Measurements from ENCODE around the gene TMEM196.
A peak's percentile ranks its signal among the peaks of the same experiment; 100 is the strongest.

The TMEM196 gene
- 0 reads per million in 4 experiments for total RNA-seq

GRCh38 chr7:19772841-19773760 is at the start of gene TMEM196:
TMEM196 (minus strand) TSS chr7:19773617; CDS start chr7:19772696, 921 bp downstream.
- no peak for DNase-seq

- no peak for DNase-seq
These were observed 42.7 kb upstream of the TMEM196 start for GRCh38 chr7:19816128-19816527.

GRCh38 chr7:19815546-19815945 is 42.1 kb upstream of the TMEM196 start:
- DNase-seq = no peak

DNA sequence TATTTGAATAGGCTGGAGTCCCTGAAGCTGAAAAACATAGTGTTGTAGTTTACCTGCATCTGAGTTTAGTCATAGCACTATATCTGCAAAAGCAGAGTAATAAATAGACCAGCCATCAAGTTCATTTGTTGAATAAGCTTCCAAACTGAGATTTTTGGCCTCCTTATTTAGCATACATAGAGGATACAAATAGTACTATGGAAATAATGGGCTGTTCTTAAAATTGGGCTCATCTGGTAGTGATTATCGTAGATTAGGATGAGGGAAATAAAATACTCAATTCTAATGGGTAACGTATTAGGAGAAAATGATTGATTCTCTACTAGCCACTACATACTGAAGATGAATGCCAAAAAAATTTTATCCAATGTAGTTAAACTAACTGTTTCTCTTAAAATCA is 41.4 kb upstream of the TMEM196 start:
- no peak for DNase-seq

DNA sequence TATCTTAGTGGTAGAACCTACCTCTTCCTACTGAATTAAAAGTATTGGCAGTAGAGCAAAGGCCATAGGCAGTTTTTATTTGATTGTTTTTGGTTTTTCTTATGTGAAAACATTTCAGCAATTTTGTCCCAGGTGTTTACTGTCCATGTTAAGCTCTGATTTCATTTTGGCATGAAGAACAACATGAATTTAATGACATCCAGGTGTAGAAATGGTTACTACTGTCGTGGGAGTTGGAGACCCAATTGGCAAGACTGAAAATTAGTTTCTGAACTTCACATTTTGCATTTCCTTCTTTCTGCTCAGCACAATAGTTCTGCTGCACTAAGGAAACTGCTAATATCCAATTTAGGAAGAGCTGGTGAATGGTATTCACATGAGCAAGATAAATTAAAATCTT is 38.0 kb upstream of the TMEM196 start:
- DNase-seq = no peak

GRCh38 chr7:19798986-19799385 is 25.6 kb upstream of the TMEM196 start:
- no peak for DNase-seq

GRCh38 chr7:19783541-19783940 is 10.1 kb upstream of the TMEM196 start:
- no peak for DNase-seq

- no peak for DNase-seq
These were observed 3.6 kb upstream of the TMEM196 start for GRCh38 chr7:19776981-19777380.

GRCh38 chr7:19775578-19775977 is 2.2 kb upstream of the TMEM196 start:
- no peak for DNase-seq

GRCh38 chr7:19772306-19772705 is 1.1 kb downstream of the TMEM196 start:
- DNase-seq = no peak

DNA sequence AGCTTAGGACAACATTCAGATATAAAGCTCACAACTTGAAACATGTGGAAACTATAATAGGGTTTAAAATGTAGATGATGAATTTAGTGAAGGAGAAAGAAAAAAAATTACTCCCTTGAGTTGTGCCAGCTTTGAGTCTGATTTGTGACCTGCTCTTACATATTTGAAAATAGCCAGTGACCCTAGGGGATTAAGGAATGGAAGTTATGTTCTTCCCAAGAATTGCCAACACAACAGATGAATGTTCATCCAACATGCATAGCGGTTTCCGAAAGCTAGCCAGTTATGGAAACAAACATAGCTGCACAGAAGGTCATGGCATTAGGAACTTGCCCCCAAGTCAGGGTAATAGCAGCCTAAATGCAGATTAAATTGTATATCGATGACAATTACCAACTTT is 10.8 kb downstream of the TMEM196 start:
- no peak for DNase-seq

DNA sequence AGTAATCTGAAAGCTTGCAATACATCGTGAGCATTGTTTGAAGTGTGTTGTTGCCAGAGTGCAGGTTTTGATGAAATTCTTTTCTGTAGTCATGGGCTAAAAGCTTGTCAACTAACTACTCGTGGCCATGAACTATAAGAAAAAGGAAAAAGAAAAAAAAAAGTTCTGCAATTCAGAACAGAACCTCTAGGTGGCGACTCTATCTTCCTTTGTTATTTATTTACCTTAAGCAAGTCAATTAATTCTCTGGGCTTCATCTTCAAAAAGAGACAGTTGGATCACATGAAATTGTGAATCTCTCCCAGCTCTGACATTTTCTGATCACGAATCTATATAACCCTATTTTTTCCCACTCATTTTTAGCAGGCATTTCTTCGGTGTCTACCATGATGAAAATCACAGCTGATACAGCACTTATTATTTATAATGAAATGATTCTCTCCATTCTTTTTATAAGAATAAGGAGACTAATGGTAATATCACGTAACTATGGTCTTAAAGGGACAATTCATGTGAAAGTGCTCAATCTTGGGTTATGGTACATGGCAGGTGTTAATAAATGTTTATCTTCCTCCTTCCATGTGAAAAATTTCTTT is 18.8 kb downstream of the TMEM196 start:
- DNase-seq = no peak

- DNase-seq = no peak
These were observed 21.4 kb downstream of the TMEM196 start for GRCh38 chr7:19752020-19752419.

DNA sequence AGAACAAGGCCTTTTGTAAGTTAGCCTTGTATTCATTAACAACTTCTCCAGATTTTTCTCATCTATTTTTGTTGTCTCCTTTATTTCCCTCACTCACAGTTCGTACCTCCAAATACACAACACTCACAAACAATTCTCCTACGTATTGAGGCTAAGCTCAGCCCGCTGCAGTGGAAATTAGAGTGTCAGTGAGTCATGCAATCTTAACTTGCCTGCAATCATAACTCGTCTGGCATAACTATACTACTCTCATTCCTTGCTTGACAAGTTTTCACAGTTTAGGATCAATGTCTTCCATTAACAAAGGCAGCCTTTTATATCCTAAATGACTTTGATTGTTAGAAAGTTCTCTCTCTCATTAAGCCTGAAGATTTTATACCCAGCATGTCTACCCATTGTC is 23.8 kb downstream of the TMEM196 start:
- DNase-seq = no peak

DNA sequence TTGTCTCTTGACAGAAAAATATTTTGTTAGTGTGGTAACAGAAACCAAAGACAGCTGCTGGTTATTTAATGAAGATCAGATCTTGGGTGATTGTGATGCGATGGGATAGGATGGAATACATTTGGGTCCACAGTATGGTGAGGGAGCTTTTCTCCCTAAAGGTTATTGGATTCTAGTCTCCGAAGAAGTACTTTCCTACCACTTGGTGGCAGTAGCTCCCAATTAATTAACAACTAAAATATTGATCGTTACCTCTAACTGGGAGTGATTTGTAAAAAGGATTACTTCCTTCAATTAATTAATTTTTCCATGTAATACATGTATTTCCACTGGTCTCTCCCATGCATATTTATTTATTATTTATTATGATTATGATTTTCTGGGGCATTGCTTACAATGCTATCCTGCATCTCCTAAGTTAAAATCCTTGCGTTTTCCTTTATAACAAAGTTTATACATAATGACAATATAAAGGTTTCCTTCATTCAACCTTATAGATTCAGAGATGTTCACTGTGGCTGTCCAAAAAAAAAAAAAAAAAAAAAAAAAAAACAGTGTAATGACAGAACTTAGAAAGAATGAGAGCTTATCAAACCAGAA is 25.6 kb downstream of the TMEM196 start:
- DNase-seq = no peak

DNA sequence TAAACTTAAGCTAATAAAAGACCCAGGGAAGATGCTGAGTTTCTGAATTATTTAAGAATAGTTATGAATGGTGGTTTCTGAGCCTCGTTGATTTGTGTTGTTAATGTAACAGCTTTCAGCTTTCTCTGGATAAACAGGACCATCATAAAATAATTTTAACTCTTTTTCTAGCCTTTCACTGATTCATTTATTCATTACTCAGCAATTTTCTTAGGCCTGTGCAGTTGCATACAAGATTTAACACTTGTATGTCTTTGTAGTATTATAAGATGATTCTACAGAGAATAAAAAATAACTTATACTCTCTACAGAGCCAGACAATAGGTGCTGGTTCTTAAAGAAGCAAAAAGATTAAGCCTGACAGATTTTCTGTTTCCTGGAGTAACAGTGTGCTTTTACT is 29.3 kb downstream of the TMEM196 start:
- DNase-seq = no peak

DNA sequence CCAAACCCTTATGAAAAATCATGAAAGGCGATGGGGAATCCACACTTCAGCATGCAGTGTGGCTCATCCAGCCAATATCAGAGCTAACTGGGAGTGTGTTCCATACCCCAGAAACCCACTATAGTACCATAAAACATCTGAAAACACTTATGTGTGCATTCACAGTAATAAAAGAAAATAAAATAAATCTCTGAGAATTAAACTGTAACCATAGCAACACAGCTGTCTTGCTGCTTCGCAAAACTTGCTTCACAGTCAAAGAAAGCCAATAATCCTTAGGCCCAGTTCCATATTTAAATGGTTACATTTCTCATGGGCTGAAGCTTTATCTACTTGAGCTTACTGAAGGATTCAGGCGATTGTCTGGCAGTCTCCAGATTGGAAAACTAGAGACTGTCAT is 44.7 kb downstream of the TMEM196 start:
- DNase-seq = no peak

DNA sequence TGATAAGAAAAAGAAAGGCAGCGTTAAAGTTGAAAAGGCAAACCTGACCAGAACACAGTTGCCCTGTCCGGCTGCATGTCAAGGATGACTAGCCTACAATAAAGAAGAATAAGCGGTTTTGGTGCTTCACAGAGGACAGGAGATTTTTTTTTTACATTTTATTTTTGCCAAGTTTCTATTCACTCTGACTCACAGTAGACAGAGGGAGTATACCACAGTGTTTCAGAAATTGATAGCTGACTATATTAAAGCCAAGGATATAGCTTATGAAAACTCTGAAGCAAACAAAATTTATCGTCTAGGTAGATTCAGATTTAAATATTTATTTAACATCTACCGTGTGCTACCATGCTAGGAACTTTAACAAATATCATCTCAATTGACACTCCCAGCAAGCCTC is 47.6 kb downstream of the TMEM196 start:
- DNase-seq = no peak

DNA sequence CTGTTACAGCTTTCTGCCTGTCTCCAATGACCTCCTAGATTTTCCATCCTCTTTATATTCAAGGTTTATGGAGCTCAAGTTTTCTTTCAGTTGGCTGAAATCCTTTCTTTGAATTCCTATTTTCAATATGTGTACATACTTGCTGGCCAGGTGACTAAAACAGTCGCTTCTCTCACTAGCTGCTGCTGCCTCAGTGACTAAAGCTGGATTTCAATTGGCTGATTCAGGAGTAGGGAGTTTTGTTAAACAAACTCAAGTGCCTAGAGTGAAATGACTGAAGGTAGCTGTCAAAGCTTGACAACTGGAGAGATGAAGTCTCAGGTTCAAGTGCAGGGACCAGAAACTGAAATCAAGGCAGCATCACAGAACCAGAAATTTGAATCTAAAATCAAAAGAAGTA is 57.9 kb downstream of the TMEM196 start:
- no peak for DNase-seq

GRCh38 chr7:19713676-19714075 is 59.7 kb downstream of the TMEM196 start:
- DNase-seq = peak; percentile 19

DNA sequence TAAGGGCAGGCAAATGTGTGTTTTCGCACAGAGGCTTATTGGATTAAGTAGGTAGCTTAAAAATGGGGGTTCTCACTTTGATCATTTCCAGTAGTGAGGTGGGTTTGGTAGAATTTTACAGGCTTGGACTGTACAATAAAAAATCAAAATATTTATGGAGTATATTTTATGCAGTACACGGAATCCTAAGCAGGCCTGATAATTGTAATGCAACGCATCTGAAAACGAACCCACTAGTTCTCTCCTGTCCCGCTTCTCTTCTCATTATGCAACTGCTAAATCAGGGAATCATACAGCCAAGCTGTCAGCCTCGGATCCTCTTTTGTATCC is 64.2 kb downstream of the TMEM196 start:
- no peak for DNase-seq

DNA sequence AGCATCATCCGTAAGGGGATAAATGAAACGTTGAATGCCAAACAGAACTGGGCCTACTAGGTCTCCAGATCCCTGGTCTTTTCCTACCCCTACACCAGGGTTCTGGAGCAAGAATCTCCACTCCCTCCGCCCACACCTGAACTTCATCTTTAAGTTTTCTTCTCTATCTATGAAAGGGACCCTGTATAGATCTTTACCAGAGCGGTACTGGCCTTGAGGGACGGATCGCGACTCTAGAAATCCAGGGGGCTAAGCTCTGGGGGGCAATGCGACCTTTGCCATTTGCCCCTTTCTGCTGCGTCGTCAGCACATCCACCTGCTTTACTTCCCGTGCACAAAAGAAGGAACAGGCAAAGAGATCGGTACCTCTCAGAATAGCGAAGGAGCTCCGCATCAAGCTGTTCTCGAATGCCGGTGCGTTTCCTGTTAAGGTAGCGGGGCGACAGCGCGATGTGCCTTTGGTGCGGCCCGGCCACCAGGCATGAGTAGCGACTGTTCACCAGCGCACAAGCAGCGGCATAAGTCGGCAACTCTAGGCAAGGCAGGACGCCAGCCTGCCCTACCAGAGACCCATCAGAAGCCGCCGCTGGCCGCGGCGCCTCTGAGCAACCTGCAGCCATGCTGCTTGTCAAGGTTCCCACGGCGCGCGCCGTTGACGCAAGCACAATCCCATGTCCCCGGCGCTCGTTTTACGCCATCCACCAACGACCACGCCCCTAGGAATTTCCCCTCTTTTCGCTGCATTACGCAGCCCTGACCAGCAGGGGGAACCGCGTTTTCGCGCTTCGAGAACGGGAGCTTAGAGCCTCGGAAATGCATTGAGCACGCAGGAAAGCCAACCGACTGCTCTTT is 64.8 kb downstream of the TMEM196 start, which contains the start of gene POLR1F:
Gene POLR1F (minus strand): TSS at position 641 of the 852 bp plus-strand sequence. CDS start 21 bp downstream, at position 620.
- peak; percentile 86 for DNase-seq

- no peak for DNase-seq
These were observed 66.2 kb downstream of the TMEM196 start for GRCh38 chr7:19707240-19707639.
